HG03520 (cell line): ENCODE data around the gene ATAT1.
"Not testable (repeated sequence)": the region's sequence is repeated elsewhere in the genome, so short reads cannot be mapped to it uniquely, and the experiment has no call there.

ENCODE experiments used
- ATAC-seq: cut with Tn5 transposase; IDR thresholded peaks from one replicate; pipeline ENCODE4 v1.9.1; 2021; ENCODE audit warnings: mild to moderate bottlenecking, moderate library complexity; ENCODE audit not compliant: unreplicated experiment

ATAT1 gene

DNA sequence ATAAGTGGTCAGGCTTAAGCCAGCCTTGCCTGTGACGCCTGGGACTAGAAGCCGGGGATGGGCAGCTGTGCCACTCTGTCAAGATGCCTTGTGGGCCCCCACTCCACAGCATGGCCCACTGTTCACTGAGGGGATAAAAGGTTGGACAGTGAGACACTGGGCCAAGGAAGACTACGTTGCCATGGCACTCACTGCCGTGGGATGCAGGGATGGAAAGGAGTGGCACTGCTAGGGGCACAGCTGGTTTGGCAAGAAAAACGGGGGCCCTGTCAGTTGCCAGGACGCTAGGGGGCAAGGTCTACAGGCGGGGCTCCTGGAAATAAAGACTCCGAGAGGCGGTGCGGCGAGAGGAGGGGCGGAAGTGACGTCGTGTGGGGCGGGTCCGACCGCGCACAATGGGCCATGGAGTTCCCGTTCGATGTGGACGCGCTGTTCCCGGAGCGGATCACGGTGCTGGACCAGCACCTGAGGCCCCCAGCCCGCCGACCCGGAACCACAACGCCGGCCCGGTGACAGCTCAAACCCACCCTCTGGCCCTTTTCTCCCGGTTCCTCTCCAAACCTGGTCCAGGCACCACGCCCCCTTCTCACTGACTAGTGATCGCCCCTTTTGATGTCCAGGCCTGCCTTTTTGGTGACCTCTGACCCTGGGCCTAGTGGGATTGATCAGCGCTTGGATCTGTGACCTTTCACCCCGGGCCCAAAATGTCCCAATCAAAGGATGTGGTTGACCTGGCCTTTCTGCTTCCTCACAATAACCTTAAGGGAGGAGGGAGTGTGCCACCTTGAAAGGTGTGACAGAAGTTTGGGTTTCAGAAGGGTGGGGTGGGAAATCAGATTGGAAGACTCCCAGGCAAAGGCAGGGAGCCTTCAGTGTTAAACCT is at the start of gene ATAT1:
ATAT1 (plus strand) TSS at position 391 of the 883 bp plus-strand sequence.
- ATAC-seq, result peak; percentile 75

- ATAC-seq, result no peak
These were observed 48.6 kb upstream of the ATAT1 start for GRCh38 chr6:30578051-30578450.

DNA sequence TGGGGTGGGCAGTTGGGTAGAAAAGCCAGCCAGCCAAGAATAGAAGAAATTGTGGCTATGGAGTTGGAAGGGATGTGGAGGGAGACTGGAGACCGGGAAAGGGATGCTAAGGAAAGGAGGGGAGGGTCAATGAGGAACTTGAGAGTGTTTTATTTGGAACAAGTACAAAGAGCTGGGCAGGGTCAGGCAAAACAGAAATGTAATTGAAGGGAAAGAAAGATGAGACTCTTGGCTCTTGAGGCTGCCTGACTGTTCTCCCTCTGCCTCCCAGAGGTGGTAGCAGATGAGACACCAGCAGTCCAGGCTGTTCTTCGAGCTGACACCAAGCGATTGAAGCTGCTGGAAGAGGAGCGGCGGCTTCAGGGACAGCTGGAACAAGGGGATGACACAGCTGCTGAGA is 42.8 kb upstream of the ATAT1 start:
- ATAC-seq, result no peak

DNA sequence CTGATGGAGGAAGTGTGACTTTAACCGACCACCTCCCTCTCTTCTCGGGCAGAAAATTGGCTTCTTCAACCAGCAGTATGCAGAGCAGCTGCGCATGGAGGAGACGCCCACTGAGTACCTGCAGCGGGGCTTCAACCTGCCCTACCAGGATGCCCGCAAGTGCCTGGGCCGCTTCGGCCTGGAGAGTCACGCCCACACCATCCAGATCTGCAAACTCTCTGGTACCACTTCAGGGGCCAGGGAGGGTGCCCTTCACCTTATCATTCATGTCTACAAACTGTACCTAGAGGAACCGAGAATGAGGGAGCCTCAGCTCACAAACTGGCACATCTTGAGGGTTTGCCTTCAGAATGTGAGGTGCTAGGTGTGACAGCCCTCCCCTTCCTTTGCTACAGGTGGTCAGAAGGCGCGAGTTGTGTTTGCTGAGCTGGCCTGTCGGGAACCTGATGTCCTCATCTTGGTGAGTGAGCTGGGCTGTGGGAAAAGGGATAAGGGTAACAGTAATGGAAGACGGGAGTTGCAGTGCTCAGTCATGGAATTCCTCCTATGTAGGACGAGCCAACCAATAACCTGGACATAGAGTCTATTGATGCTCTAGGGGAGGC is 36.8 kb upstream of the ATAT1 start:
- no peak for ATAC-seq

DNA sequence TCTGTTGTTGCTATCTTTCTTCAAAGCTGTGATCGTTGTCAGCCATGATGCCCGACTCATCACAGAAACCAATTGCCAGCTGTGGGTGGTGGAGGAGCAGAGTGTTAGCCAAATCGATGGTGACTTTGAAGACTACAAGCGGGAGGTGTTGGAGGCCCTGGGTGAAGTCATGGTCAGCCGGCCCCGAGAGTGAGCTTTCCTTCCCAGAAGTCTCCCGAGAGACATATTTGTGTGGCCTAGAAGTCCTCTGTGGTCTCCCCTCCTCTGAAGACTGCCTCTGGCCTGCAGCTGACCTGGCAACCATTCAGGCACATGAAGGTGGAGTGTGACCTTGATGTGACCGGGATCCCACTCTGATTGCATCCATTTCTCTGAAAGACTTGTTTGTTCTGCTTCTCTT is 36.2 kb upstream of the ATAT1 start:
- no peak for ATAC-seq

DNA sequence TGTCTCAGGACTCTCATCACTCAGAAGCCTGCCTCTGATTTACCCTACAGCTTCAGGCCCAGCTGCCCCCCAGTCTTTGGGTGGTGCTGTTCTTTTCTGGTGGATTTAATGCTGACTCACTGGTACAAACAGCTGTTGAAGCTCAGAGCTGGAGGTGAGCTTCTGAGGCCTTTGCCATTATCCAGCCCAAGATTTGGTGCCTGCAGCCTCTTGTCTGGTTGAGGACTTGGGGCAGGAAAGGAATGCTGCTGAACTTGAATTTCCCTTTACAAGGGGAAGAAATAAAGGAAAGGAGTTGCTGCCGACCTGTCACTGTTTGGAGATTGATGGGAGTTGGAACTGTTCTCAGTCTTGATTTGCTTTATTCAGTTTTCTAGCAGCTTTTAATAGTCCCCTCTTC is 35.7 kb upstream of the ATAT1 start:
- no peak for ATAC-seq

GRCh38 chr6:30592287-30592686 is 34.4 kb upstream of the ATAT1 start:
- no peak for ATAC-seq

DNA sequence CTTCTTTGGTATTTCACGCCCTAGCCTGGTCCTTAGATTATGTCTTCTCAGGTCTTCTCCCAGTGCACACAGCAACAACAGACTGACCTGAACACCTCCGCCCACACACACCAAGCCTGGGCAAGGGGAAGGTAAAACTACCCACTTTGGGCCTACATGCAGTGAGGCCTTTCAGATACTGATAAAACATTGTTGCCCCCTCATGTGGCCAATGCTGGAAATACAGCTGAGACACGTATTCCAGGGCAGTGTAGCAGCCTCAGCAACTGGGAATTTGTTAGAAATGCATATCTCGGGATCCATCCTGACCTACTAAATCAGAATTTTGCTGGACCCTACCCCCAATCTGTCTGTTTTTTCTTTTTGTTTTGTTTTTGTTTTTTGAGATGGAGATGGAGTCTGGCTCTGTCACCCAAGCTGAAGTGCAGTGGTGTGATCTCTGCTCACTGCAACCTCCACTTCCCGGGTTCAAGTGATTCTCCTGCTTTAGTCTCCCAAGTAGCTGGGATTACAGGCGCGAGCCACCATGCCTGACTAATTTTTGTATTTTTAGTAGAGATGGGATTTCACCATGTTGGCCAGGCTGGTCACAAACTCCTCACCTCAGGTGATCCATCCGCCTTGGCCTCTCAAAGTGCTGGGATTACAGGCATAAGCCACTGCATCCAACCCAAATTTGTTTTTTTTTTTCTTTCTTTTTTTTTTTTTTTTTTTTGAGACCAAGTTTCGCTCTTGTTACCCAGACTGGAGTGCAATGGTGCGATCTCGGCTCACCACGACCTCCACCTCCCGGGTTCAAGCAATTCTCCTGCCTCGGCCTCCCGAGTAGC is 29.1 kb upstream of the ATAT1 start:
- ATAC-seq, result not testable (repeated sequence)

GRCh38 chr6:30598912-30599624 is 27.6 kb upstream of the ATAT1 start:
- ATAC-seq, result no peak

DNA sequence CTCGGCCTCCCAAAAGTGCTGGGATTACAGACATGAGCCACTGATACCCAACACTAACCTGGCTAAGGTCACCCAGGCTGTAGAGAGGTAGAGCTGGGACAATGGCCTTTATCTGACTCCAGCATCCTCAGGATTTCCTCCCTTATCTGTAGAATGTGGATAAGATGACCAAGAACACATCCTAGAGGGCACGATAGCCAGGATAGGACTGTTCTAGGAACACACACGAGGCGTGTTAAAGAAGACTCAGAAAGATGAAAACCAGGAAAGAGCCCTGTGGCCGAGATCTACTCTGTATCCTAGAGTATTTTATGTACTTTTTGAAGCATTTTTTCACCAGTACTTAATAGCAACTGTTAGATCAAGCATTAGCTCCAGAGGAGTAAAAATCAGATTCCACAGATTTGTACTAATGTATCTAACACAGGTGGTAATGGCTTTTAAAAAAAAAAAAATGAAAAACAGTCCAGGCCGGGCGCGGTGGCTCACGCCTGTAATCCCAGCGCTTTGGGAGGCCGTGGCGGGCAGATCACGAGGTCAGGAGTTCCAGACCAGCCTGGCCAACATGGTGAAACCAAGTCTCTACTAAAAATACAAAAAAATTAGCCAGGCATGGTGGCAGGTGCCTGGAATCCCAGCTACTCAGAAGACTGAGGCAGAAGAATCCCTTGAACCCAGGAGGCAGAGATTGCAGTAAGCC is 26.9 kb upstream of the ATAT1 start:
- ATAC-seq, result no peak

- ATAC-seq, result no peak
These were observed 26.2 kb upstream of the ATAT1 start for GRCh38 chr6:30600451-30600961.

GRCh38 chr6:30601436-30601814 is 25.2 kb upstream of the ATAT1 start:
- no peak for ATAC-seq

GRCh38 chr6:30601815-30602641 is 24.6 kb upstream of the ATAT1 start:
- no peak for ATAC-seq

DNA sequence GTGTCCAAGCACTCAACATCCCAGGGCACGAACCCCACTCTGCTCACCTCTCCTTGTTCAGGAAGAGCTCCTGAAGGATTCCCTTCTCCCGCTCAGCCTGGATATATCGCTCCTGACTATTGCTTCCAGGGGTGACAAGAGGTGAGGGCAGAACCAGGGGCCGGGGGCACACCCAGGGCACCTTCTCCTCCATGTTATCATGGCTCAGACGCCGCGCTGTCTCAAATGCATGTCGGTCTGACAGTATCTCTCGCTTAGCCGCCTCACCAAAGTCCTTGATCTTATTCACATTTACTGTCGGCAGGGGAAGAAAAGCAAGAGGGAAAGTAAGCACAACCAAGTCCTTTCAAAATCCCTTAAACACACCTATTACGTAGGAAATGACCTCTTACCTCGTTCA is 22.7 kb upstream of the ATAT1 start:
- ATAC-seq, result no peak

DNA sequence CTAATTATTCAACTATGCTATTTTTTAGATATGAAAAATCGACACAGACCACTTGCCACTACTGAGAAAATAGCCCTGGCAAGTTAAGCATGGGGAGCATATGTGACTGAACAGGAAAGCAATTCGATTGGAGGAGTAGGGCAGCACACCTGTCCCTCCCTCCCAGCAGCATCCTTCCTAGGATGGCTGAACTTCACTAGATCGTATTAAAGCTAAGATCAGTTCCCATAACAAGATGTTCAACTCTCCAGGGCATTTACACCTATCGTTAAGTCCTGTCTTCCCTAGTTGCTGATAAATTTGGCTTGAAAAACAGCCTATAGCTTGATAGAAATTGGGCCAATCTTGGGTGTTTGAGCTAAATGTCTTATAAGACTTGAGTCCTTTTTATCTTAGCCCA is 16.6 kb upstream of the ATAT1 start:
- ATAC-seq, result no peak

DNA sequence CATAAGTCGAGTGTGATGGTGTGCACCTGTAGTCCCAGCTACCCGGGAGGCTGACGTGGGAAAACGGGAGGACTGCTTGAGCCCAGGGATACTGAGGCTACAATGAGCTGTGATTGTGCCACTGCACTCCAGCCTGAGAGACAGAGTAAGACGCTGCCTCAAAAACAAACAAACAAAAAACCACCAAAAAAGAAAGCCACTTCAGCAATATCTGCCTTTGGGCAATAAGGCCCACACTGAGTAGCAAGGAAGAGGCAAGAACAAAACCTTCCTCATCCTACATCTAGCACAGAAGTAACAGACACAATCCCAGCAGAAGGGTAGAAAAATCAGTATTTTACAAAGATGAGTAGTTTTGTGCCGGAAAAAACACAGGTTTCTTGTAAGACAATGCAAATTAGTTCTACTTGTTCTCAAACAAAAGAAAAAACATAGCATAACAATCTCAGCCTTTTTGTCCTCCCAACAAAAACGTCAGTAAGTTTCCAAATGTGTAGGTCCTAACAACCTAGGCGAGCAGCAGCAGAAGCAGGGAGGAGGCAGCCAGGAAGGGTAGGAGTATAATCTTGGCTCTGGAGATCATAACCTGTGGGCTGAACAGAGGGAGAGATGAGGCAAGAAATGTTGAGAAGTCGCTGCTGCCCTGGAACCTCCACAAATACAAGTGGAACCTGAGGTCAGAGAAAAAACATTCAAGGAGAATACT is 15.4 kb upstream of the ATAT1 start:
- ATAC-seq, result no peak

GRCh38 chr6:30611856-30612194 is 14.8 kb upstream of the ATAT1 start:
- ATAC-seq, result no peak

DNA sequence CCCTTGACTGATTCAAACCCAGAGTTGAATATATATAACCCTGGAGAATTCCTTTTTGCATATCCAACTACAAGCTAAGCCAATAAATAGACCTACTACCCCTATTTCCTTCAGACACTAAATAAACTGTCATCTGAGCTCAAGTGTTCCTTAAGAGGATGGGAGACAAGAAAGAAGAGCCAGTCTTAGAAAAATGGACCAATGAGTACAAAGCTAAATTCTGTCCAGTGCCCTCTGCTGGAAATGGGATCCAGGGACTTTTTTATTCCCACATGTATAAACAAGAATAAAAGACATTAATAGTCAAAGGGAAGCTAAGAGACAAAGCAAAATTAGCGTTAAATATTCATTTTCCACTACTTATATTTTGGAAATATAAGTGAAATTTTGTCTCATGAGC is 14.5 kb upstream of the ATAT1 start:
- no peak for ATAC-seq
